Kidney epithelial cell (primary cell): ENCODE measurements around the gene CHP2. TPM values are rescaled to one million over a fixed set of nuclear protein-coding genes. Genes with fewer than 3 reads are reported as not detected.

Experiments used
- DNase-seq: peaks from one replicate; pipeline ENCODE4 v3.0.0-alpha.2; 2010; ENCODE audit warnings: low read depth
- H3K27me3 ChIP-seq: 2 replicates; pipeline ENCODE4 v1.6.0; 2011; ENCODE audit warnings: low read length; ENCODE audit not compliant: control insufficient read depth, insufficient read depth
- H3K36me3 ChIP-seq: 2 replicates; pipeline ENCODE4 v1.5.1; 2011; ENCODE audit warnings: low read length; ENCODE audit not compliant: control insufficient read depth, insufficient read depth
- H3K4me3 ChIP-seq: 2 replicates; pipeline ENCODE4 v1.5.1; 2011; ENCODE audit warnings: low read depth, mild to moderate bottlenecking, control low read depth, low read length
- total RNA-seq: library from RNA; depleted of rRNA; stranded (reverse); fragments of >200 nt; gene quantifications from 2 replicates; pipeline ENCODE4 v1.2.3, GENCODE V29; 2015
- TF ChIP-seq, protein P1 (sequence below): IDR thresholded peaks from 2 replicates; pipeline ENCODE4 v1.5.1; 2011; ENCODE audit warnings: mild to moderate bottlenecking, moderate library complexity, low read length, control low read depth, inconsistent platforms; ENCODE audit not compliant: insufficient read depth, poor library complexity, severe bottlenecking

The CHP2 gene
- total RNA-seq, 1 donor from 2014 or later, result not detected

DNA sequence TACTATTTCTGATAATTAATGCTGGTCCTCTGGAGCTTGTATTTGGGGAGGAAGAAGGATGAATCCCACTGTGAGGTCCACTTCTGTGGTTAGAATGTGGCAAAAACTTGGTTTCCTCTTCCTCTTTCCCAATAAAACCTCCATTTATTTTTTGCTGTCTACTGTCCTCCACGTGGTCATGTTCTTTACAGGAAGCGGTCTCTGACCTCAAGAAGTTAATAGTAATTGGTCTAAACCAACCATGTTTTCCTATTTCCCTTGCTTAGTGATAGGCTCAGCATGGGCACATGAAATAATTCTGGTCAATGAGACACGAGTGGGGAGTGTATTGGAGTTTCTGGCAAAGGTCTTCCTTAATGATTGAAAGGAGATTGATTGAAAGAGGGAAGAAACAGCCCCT is 33.9 kb downstream of the CHP2 start:
- TF ChIP-seq, protein P1, sequence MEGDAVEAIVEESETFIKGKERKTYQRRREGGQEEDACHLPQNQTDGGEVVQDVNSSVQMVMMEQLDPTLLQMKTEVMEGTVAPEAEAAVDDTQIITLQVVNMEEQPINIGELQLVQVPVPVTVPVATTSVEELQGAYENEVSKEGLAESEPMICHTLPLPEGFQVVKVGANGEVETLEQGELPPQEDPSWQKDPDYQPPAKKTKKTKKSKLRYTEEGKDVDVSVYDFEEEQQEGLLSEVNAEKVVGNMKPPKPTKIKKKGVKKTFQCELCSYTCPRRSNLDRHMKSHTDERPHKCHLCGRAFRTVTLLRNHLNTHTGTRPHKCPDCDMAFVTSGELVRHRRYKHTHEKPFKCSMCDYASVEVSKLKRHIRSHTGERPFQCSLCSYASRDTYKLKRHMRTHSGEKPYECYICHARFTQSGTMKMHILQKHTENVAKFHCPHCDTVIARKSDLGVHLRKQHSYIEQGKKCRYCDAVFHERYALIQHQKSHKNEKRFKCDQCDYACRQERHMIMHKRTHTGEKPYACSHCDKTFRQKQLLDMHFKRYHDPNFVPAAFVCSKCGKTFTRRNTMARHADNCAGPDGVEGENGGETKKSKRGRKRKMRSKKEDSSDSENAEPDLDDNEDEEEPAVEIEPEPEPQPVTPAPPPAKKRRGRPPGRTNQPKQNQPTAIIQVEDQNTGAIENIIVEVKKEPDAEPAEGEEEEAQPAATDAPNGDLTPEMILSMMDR, result no peak
- no peak for DNase-seq
- H3K27me3 ChIP-seq, result no peaks in the 10 kb centered on the region
- H3K4me3 ChIP-seq, result no peak overlapping the region
- H3K36me3 ChIP-seq, result no peaks in the 10 kb centered on the region

DNA sequence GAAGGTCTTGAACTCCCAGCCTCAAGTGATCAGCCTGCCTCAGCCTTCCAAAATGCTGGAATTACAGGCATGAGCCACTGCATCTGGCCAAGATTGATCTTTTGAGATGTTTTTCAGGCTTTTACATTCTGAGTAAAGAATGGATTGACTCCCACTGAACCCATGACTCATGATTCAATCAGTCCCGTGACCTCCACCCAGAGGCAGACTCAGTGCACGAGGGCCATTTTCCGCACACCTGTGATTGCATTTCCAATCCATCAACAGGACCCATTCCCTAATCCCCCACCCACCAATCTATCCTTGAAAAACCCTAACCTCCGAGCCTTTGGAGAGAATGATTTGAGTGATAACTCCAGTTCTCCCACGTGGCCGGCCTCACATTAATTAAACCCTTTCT is 40.6 kb downstream of the CHP2 start:
- no peak for DNase-seq
- H3K36me3 ChIP-seq, result no peaks in the 10 kb centered on the region
- H3K27me3 ChIP-seq, result no peaks in the 10 kb centered on the region
- H3K4me3 ChIP-seq, result no peak overlapping the region
- TF ChIP-seq, protein P1, result no peak

DNA sequence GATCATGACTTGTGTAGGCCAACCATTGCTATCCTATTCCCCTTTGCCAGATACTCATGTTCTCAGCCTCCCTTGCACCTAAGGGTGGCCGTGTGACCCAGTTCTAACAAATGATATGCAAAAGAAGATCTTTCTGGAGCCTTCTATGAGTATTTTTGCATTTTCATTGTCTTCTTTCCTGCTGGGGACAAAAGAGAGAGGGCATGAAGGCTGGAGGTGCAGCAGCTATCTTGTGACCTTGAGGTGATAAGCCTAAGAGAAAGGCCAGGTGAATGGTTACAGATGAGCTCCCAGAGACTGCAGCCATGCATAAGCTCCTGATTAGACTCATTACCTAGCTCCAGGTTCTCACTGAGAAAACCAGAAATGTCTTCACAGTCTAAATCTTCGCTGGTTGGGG is 42.1 kb downstream of the CHP2 start:
- no peak overlapping the region for H3K4me3 ChIP-seq
- no peak for DNase-seq
- H3K36me3 ChIP-seq, result no peaks in the 10 kb centered on the region
- H3K27me3 ChIP-seq, result no peaks in the 10 kb centered on the region
- TF ChIP-seq, protein P1, result no peak

DNA sequence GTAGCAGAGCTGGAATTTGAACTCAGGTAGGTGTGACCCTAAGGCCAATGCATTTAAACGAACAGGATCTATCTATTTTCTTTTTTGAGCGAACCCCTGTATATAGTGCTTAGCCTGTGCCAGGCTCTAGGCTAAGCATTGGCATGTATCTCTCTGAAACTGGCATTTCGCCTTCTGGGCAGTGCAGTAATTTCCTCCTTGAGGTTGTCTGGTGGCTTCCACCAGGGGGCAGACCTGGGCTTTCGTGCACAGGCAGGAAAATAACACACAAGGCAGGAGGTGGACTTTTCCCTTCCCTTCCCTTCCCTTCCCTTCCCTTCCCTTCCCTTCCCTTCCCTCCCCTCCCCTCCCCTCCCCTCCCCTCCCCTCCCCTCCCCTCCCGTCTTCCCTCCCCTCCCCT is 46.6 kb downstream of the CHP2 start:
- no peaks in the 10 kb centered on the region for H3K36me3 ChIP-seq
- no peak overlapping the region for H3K4me3 ChIP-seq
- no peaks in the 10 kb centered on the region for H3K27me3 ChIP-seq
- no peak for DNase-seq
- TF ChIP-seq, protein P1, result peak; percentile 75

DNA sequence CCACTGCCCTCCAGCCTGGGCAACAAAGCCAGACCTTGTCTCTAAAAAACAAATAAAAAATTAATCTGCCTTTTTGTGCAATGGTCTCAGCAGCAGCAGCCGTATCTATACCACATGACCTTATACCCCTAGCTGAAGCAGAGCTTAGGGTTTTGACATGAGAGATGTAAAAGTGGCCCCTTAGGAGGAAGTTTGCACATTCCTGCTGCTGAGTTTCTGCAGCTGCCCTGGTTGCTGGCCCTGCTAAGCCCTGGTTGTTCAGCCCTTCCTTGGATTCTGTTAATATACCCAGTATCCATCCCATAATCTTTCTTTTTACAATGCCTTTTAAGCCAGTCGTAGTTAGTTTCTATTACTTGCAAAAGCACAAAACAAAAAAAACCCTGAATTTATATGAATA is 48.0 kb downstream of the CHP2 start:
- TF ChIP-seq, protein P1, result no peak
- no peak overlapping the region for H3K4me3 ChIP-seq
- H3K36me3 ChIP-seq, result no peaks in the 10 kb centered on the region
- H3K27me3 ChIP-seq, result no peaks in the 10 kb centered on the region
- no peak for DNase-seq

DNA sequence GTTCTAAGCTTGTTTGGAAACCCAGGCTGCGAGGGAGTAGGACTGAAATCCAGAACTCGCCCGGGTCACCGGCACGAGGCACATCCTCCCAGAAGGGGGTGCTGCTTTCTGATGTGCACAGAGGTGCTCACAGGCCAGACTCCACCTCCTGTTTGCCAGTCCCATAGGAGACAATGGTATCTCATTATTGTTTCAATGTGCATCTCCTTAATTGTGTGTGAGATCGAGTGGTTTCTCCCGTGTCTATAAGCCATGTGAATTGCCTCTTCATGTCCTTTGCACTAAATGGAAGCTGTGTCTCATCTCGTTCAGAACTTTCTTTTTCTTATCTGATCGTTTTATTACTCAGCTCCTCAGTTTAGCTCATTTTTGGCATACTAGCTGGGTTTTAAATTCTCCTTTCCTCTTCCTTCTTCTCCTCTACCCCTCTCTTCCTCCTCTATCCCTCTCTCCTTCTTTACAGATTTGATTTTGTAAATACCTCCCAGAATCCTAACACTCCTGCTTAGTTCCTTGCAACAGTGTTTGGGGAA is 48.8 kb downstream of the CHP2 start:
- H3K36me3 ChIP-seq, result no peaks in the 10 kb centered on the region
- TF ChIP-seq, protein P1, result peak; percentile 58
- DNase-seq, result no peak
- H3K27me3 ChIP-seq, result no peaks in the 10 kb centered on the region
- no peak overlapping the region for H3K4me3 ChIP-seq
